ENCODE measurements around the gene CFAP299. TPM values are rescaled to one million over a fixed set of nuclear protein-coding genes. Genes with fewer than 3 reads are reported as not detected.

The CFAP299 gene
- total RNA-seq, 3 donors from 2014 or later = not detected

DNA sequence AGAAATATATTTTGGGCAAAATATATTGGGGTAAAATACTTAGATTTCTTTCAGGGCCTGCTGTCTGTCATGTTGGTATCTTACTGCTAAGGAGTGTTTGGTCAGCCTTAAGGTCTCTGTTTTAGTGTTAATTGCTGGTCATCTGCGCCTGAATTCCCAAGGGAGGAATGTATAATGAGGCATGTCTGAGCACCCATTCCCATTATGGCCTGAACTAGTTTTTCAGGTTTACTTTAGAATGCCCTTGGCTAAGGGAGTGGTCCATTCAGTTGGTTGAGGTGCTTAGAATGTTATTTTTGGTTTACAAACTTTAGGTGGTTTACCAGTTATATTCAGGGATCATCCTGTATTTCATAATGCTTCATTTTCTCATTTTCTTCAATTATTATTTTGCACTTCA is 125.9 kb downstream of the CFAP299 start:
- H3K4me3 Mint-ChIP-seq = no peak overlapping the region
- H3K4me1 Mint-ChIP-seq (ENCODE audit: low read depth) = peaks cover 26% of the 10 kb centered on the region
- no peak for DNase-seq
- H3K9me3 Mint-ChIP-seq = no peaks in the 10 kb centered on the region
- H3K27me3 Mint-ChIP-seq (ENCODE audit: low read depth) = no peaks in the 10 kb centered on the region
- ATAC-seq = no peak
- no peaks in the 10 kb centered on the region for H3K36me3 Mint-ChIP-seq (ENCODE audit: insufficient read depth)

DNA sequence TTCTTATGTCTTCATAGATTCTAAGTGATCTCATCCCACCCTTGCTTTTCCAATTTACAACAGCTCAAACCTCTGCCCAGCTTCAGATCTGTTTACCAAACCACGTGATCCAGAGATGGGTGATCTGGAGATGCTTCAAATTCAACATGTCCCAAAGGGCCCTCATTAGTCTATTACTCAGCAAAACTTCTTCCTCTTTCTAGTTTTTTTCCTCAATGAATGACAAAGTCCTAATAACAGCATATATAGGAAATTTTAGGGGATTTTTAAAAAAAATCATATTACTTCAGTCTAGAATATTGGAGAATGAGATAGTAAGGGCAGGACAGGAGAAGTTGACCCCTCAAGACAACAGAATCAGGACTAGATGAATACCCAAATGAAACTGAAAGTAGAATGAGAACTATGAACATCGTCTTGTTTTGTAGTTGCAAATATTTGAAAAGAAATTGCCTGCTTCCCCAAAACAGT is 127.1 kb downstream of the CFAP299 start:
- peak overlapping the region; percentile 62 for H3K4me3 Mint-ChIP-seq
- ATAC-seq = no peak
- H3K9me3 Mint-ChIP-seq = no peaks in the 10 kb centered on the region

DNA sequence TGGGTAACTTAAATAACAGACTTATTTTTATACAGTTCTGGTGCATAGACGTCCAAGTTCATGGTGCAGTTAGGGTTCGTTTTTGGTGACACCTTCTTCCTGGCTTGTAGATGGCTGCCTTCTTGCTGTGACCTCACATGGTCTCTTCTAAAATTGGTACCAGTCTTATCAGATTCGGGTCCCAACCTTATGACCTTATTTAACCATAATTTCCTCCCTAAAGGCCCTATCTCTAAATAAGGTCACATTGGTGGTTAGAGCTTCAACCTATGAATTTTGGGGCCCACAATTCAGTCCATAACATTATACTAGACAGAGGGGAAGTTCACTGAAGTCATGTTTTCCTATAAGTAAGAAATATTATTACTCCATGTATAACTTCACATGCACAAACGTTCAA is 128.0 kb downstream of the CFAP299 start:
- H3K36me3 Mint-ChIP-seq (ENCODE audit: insufficient read depth) = no peaks in the 10 kb centered on the region
- H3K9me3 Mint-ChIP-seq = no peaks in the 10 kb centered on the region
- no peaks in the 10 kb centered on the region for H3K27me3 Mint-ChIP-seq (ENCODE audit: low read depth)
- DNase-seq = no peak
- H3K4me3 Mint-ChIP-seq = peak overlapping the region; percentile 11
- peaks cover 26% of the 10 kb centered on the region for H3K4me1 Mint-ChIP-seq (ENCODE audit: low read depth)
- no peak for ATAC-seq

More for the DNA sequence above, 127.1 kb downstream of the CFAP299 start:
- no peak for DNase-seq
- no peaks in the 10 kb centered on the region for H3K27me3 Mint-ChIP-seq (ENCODE audit: low read depth)
- H3K4me1 Mint-ChIP-seq (ENCODE audit: low read depth) = peaks cover 26% of the 10 kb centered on the region
- no peaks in the 10 kb centered on the region for H3K36me3 Mint-ChIP-seq (ENCODE audit: insufficient read depth)

DNA sequence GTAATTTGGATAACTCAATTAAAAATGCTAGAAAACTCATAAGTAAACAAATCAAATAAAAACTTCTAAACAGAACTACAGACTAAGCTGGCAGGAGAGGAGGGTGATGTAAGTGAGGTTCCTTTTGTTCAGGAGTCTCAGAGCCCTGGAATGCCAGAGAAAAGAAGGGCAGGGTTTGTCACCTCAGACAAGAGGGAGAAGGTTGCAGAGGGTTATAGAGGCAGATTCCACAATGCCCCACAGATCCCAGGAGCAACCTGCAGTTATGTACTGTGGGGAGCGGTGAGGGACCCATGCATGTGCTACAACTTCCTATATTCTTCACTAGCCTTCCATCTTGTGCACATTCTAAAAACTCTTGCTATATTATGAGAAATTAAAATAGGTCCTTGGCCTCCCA is 129.7 kb downstream of the CFAP299 start:
- Mint-ChIP-seq H3K9me3 (no peaks in the 10 kb centered on the region), H3K4me3 (no peak overlapping the region), H3K4me1 (ENCODE audit: low read depth) (peaks cover 23% of the 10 kb centered on the region), H3K36me3 (ENCODE audit: insufficient read depth) (no peaks in the 10 kb centered on the region), H3K27me3 (ENCODE audit: low read depth) (no peaks in the 10 kb centered on the region)
- ATAC-seq (no peak), DNase-seq (no peak)

DNA sequence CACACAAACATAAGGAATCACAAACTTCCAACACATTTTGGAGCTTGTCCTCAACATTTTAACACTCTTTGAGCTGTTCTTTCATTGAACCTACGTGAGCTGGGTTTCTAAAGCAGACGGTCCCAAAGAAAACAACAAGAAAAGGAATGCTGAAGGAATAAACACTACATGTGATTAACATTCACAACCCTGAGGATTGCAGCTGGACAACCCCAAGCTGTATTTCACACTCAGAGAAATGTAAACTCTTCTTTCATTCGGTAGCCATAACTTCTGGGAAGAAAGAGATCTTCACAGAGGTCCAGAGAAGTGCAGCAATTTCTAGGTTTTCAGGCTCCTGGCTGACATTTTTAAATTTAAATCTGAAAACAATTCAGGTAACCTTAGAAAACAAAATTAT is 130.2 kb downstream of the CFAP299 start:
- DNase-seq (no peak), ATAC-seq (no peak)
- Mint-ChIP-seq H3K4me1 (ENCODE audit: low read depth) (peaks cover 20% of the 10 kb centered on the region), H3K27me3 (ENCODE audit: low read depth) (no peaks in the 10 kb centered on the region), H3K4me3 (no peak overlapping the region), H3K9me3 (no peaks in the 10 kb centered on the region), H3K36me3 (ENCODE audit: insufficient read depth) (no peaks in the 10 kb centered on the region)

DNA sequence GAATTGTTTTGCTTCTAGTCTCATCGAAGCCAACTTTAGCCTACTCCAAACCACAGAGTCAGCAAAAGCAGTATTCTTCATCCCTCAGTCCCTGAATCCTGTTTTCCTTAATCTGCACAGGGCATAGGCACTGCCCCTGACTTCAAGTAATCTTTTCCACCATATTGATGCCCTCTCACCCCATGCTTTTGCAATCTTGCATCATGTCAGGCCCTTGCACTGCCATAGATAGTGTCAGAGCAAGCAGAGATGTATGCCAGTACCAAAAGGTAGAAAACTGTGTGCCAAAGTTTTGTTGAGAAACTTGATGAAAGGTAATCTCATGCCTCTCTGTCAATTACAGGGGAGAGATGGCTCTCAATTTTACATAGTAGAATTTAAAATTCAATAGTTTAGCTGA is 131.1 kb downstream of the CFAP299 start:
- Mint-ChIP-seq H3K9me3 (no peaks in the 10 kb centered on the region), H3K36me3 (ENCODE audit: insufficient read depth) (no peaks in the 10 kb centered on the region), H3K4me3 (no peak overlapping the region), H3K27me3 (ENCODE audit: low read depth) (no peaks in the 10 kb centered on the region), H3K4me1 (ENCODE audit: low read depth) (peaks cover 17% of the 10 kb centered on the region)
- no peak for DNase-seq
- ATAC-seq = no peak

DNA sequence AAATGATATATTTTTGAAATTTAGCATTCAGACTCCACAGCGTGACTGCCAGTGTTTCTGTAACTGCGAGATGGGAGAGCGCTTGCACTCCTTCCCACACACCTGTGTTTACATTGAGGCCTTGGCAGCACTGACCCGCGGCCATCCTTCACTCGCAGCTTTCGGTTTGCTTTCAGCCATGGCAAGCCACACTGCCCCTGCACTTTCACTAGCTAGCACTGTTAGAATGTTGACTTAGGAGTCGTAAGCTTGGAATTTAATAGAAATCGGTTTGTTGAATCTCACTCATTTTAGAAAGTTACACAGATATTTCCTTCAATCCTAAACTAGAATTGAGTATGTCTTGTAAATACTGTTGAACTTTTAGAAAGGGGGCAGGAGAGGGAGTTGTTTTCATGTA is 136.2 kb downstream of the CFAP299 start:
- H3K4me1 Mint-ChIP-seq (ENCODE audit: low read depth) = peaks cover 4% of the 10 kb centered on the region
- no peak for ATAC-seq
- H3K4me3 Mint-ChIP-seq = no peak overlapping the region
- no peak for DNase-seq
- H3K27me3 Mint-ChIP-seq (ENCODE audit: low read depth) = no peaks in the 10 kb centered on the region
- no peaks in the 10 kb centered on the region for H3K36me3 Mint-ChIP-seq (ENCODE audit: insufficient read depth)
- no peaks in the 10 kb centered on the region for H3K9me3 Mint-ChIP-seq

DNA sequence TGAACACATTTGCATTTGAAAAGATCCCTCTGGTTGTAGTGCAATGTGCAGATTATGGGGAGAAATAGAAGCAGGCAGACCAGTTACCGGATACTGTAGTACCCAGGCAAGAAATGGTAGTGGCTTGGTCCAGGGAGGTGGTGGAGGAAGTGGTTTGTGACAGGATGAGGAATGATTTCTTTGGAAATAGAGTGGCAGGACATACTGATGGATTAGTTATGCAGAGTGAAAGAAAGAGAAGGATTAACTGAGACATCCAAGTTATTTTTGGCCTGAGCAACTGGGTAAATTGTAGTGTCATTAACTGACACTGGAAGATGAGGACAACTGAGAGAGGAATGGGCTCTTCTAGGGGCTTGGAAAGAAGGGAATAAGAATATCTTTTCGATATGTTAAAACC is 139.7 kb downstream of the CFAP299 start:
- no peak for DNase-seq
- Mint-ChIP-seq H3K27me3 (ENCODE audit: low read depth) (no peaks in the 10 kb centered on the region), H3K36me3 (ENCODE audit: insufficient read depth) (no peaks in the 10 kb centered on the region), H3K4me1 (ENCODE audit: low read depth) (peaks cover 4% of the 10 kb centered on the region), H3K4me3 (no peak overlapping the region), H3K9me3 (peaks cover 4% of the 10 kb centered on the region)
- no peak for ATAC-seq

DNA sequence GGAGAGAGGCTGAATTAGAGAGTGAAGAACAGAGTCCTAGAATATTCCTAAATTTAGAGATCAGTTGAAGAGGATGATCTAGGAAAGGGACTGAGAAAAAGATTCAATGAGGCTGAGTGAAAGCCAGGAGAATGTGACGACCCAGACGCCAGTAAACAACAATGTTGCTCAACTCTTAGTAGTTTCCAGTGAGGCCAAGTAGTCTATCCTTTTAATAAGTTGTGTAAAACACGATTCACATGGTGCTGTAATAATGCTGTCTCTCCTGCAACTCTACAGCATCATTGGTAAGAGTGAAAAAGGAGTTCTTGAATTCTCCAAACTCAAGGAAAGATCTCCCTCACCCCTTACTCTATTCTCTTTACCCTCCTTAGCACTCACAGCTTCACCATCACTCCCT is 140.3 kb downstream of the CFAP299 start:
- Mint-ChIP-seq H3K4me1 (ENCODE audit: low read depth) (peaks cover 4% of the 10 kb centered on the region), H3K36me3 (ENCODE audit: insufficient read depth) (no peaks in the 10 kb centered on the region), H3K4me3 (no peak overlapping the region), H3K27me3 (ENCODE audit: low read depth) (no peaks in the 10 kb centered on the region), H3K9me3 (peaks cover 4% of the 10 kb centered on the region)
- ATAC-seq = no peak
- DNase-seq = no peak

DNA sequence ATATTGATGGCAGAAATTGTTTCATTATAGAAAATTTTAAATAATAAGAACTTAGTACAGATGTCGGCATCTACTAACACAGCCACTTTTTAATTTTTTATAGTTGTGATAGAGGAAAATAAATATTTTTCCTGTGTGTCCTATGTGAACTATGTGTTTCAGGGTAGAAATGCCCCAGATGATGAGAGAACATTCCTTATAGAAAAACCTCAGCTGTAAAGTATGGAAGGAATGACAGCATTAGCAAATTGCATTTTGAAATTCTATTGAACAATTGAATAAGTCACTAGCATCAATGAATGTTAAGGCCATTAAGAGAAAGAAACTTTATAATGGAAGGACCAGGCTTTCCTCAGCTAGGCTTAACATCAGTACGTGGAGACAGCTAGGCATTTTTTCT is 149.2 kb downstream of the CFAP299 start:
- Mint-ChIP-seq H3K36me3 (ENCODE audit: insufficient read depth) (peaks cover 2% of the 10 kb centered on the region), H3K9me3 (peaks cover 3% of the 10 kb centered on the region), H3K4me1 (ENCODE audit: low read depth) (peaks cover 9% of the 10 kb centered on the region), H3K27me3 (ENCODE audit: low read depth) (no peaks in the 10 kb centered on the region), H3K4me3 (no peak overlapping the region)
- ATAC-seq = no peak
- DNase-seq = no peak

DNA sequence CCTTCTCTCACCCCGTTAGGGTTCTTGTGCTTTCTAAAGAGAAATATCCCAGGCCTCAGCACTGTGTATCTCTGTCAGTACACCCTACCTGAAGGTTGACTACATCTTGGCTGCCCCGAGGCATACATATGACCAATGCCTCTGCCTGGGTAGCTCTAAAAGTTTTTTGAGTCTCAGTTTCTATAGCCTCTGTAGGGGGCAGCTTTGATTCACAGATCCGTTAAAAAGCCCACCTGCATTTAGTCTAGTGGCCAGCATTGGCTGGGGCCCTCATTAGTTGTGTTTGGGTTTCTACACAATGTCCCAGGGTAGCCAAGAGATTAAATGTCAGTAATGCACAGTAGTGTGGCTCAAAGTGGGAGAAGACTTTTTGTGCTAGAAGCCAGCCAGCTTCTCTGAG is 151.1 kb downstream of the CFAP299 start:
- Mint-ChIP-seq H3K4me1 (ENCODE audit: low read depth) (peaks cover 19% of the 10 kb centered on the region), H3K4me3 (no peak overlapping the region), H3K27me3 (ENCODE audit: low read depth) (no peaks in the 10 kb centered on the region), H3K9me3 (peaks cover 3% of the 10 kb centered on the region), H3K36me3 (ENCODE audit: insufficient read depth) (peaks cover 2% of the 10 kb centered on the region)
- no peak for DNase-seq
- no peak for ATAC-seq

DNA sequence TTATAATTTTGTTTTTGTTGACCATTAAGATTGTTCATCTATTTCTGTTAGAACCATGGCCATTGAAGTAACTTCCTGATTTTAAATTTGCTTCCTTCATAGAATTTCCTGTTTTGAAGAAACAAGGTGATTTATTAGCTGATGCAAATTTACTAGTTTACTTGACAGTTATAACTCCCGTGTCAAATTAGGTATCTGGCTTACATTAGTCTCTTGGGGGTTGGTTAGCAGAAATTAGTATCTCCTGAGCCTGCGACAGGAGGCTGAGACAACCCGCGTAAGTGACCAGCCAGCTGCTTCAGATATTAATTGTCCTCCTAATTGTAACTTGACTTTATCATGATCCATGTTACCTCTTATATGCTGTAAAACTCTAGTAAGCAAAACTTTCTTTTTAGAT is 154.3 kb downstream of the CFAP299 start:
- H3K27me3 Mint-ChIP-seq (ENCODE audit: low read depth) = no peaks in the 10 kb centered on the region
- H3K4me1 Mint-ChIP-seq (ENCODE audit: low read depth) = peaks cover 47% of the 10 kb centered on the region
- DNase-seq (no peak), ATAC-seq (no peak)
- peaks cover 12% of the 10 kb centered on the region for H3K9me3 Mint-ChIP-seq
- peaks cover 5% of the 10 kb centered on the region for H3K36me3 Mint-ChIP-seq (ENCODE audit: insufficient read depth)
- no peak overlapping the region for H3K4me3 Mint-ChIP-seq

DNA sequence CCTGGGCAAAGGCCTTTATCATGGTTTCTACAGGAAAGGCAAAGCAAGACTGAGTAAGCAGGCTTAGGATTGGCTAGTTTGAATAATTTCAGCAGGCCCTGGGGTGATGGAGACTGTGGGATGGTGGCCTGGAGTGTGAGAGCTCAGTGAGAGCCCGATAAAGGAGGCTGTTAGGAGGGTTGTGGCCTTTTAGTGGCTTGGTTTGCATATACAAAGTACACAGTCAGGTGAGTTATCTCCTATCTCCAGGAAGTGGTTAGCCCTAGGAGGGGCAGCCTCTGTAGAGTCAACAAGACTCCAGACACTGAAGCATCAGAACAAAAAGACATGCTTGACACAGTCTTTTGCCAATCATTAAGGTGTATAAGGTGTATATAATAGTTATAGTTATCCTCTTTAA is 157.2 kb downstream of the CFAP299 start:
- Mint-ChIP-seq H3K27me3 (ENCODE audit: low read depth) (no peaks in the 10 kb centered on the region), H3K4me3 (peak overlapping the region; percentile 5), H3K9me3 (peaks cover 22% of the 10 kb centered on the region), H3K4me1 (ENCODE audit: low read depth) (peaks cover 60% of the 10 kb centered on the region), H3K36me3 (ENCODE audit: insufficient read depth) (peaks cover 10% of the 10 kb centered on the region)
- DNase-seq = peak; percentile 12
- ATAC-seq = peak; percentile 72 to 76

DNA sequence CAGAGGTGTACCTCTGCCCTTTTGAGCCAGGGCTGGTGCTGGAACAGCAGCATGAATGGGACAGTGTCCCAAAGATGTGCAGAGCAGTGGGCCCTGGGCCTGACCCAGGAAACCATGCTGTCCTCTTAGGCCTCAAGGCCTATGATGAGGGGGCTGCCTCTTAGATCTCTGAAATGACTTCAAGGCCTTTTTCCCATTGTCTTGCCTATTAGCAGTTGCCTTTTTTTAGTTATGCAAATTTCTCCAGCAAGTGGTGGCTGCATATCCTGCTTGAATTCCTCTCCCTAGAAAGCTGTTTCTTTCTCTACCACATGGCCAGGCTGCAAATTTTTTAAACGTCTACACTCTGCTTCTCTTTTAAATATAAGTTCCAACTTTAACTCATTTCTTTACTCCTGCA is 160.3 kb downstream of the CFAP299 start:
- H3K27me3 Mint-ChIP-seq (ENCODE audit: low read depth) = no peaks in the 10 kb centered on the region
- peaks cover 67% of the 10 kb centered on the region for H3K4me1 Mint-ChIP-seq (ENCODE audit: low read depth)
- H3K4me3 Mint-ChIP-seq = no peak overlapping the region
- DNase-seq (no peak), ATAC-seq (no peak)
- H3K36me3 Mint-ChIP-seq (ENCODE audit: insufficient read depth) = peaks cover 8% of the 10 kb centered on the region
- peaks cover 26% of the 10 kb centered on the region for H3K9me3 Mint-ChIP-seq

DNA sequence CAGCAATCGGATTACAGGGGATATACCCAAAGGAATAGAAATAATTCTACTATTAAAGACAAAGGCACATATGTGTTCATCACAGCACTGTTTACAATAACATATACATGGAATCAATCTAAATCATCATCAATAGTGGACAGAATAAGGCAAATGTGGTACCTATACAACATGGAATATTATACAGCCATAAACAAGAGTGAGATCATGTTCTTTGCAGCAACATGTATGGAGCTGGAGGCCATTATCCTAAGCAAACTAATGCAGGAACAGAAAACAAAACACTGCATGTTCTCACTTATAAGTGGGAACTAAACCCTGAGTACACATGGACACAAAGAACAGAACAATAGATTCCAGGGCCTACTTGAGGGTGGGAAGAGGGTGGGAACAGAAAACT is 163.2 kb downstream of the CFAP299 start:
- Mint-ChIP-seq H3K9me3 (peaks cover 22% of the 10 kb centered on the region), H3K27me3 (ENCODE audit: low read depth) (no peaks in the 10 kb centered on the region), H3K4me1 (ENCODE audit: low read depth) (peaks cover 62% of the 10 kb centered on the region), H3K4me3 (no peak overlapping the region), H3K36me3 (ENCODE audit: insufficient read depth) (peaks cover 8% of the 10 kb centered on the region)
- no peak for DNase-seq
- no peak for ATAC-seq

DNA sequence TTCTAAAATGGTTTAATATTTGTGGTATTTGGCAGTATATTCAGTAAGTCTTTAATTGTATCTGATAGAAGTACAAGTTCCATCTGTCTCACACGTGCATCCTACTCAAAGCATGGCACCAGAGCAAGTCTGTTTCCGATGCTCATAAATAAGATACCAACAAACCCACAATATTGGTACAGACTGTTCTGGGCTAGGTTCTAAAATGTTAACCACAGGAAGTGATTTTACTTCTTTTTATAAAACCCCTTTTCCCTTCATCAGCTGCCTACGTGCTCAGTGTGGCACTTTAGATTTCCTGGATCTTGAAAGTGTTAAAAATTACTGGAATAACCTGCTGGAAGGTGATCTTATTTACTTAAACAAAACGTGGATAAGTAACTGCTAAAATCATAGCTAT is 165.1 kb downstream of the CFAP299 start:
- H3K9me3 Mint-ChIP-seq = peaks cover 17% of the 10 kb centered on the region
- H3K27me3 Mint-ChIP-seq (ENCODE audit: low read depth) = no peaks in the 10 kb centered on the region
- DNase-seq = no peak
- ATAC-seq = peak in 1 of 2 donors; percentile 56
- H3K4me3 Mint-ChIP-seq = peak overlapping the region; percentile 22
- H3K4me1 Mint-ChIP-seq (ENCODE audit: low read depth) = peaks cover 47% of the 10 kb centered on the region
- H3K36me3 Mint-ChIP-seq (ENCODE audit: insufficient read depth) = peaks cover 5% of the 10 kb centered on the region

All from activated T-cell treated with anti-CD3 and anti-CD28 coated beads, Interleukin-2, amount 50 U/mL, for 4 hours (primary cell).